Activated CD4-positive, alpha-beta T cell treated with anti-CD3 and anti-CD28 coated beads for 36 hours (primary cell): ENCODE data around the gene MFSD6L. TPM values are rescaled to one million over a fixed set of nuclear protein-coding genes. Genes with fewer than 3 reads are reported as not detected.

ENCODE experiments used
- ATAC-seq: fragments of 200-7000 bp; cut with Tn5 transposase; one replicate; pipeline ENCODE4 v1.10.0; 2021; ENCODE audit warnings: mild to moderate bottlenecking, moderate library complexity
- CTCF ChIA-PET: fragments of 350-600 bp; sonication (Branson Sonifier 250); formaldehyde crosslinking; loops from one replicate; lab custom pipeline; 2021; ENCODE audit warnings: antibody characterized with exemption; lab: Charles Lee
- POLR2A ChIA-PET: fragments of 350-600 bp; sonication (Branson Sonifier 250); formaldehyde crosslinking; loops from one replicate; lab custom pipeline; 2021; ENCODE audit warnings: antibody characterized with exemption, inconsistent platforms; lab: Charles Lee
- DNase-seq: peaks from one replicate; pipeline ENCODE4 v3.0.0-alpha.2; 2020
- H3K27ac Mint-ChIP-seq: one replicate; pipeline ENCODE4 v1.8.0; 2021; ENCODE audit warnings: mixed read lengths
- H3K27me3 Mint-ChIP-seq: one replicate; pipeline ENCODE4 v1.8.0; 2021; ENCODE audit warnings: mixed read lengths
- H3K36me3 Mint-ChIP-seq: one replicate; pipeline ENCODE4 v1.8.0; 2021; ENCODE audit warnings: low read depth, mixed read lengths
- H3K4me1 Mint-ChIP-seq: one replicate; pipeline ENCODE4 v1.8.0; 2021; ENCODE audit warnings: mixed read lengths
- H3K4me3 Mint-ChIP-seq: one replicate; pipeline ENCODE4 v1.8.0; 2021; ENCODE audit warnings: mild to moderate bottlenecking, moderate library complexity, mixed read lengths
- H3K9me3 Mint-ChIP-seq: one replicate; pipeline ENCODE4 v1.8.0; 2021; ENCODE audit warnings: low read depth, mixed read lengths
- intact Hi-C, 2 experiments: fragments of 100-400 bp; cut with DNase I in 1 of 2; cut with micrococcal nuclease in 1 of 2; formaldehyde crosslinking; loops; one replicate each; pipeline versions ENCODE4 v1.14.2 to v1.15.1; 2022 to 2024; cut with DNase I, micrococcal nuclease
- total RNA-seq, 2 experiments: library from RNA; stranded (reverse); gene quantifications; one replicate each; pipeline ENCODE4 v1.2.3, GENCODE V29; 2021

Gene MFSD6L
- total RNA-seq, 2 experiments from 2014 or later, result 0.07 TPM

- Mint-ChIP-seq H3K4me3 (no peak overlapping the region), H3K27me3 (peaks cover 6% of the 10 kb centered on the region), H3K4me1 (no peaks in the 10 kb centered on the region), H3K27ac (no peak overlapping the region), H3K9me3 (peaks cover 3% of the 10 kb centered on the region), H3K36me3 (no peaks in the 10 kb centered on the region)
- ATAC-seq (no peak), DNase-seq (no peak)
- ChIA-PET CTCF (interaction anchor here (1.0 kb wide), 1 partner anchor 88 kb away, joined by 3 read pairs; no protein-coding TSS in a partner anchor), POLR2A (interaction anchor here (0.5 kb wide), 1 partner anchor 408 kb away, joined by 3 read pairs; no protein-coding TSS in a partner anchor)
- intact Hi-C loops, result no loop called here
Observed at GRCh38 chr17:8791248-8791909, 7.8 kb downstream of the MFSD6L start.

DNA sequence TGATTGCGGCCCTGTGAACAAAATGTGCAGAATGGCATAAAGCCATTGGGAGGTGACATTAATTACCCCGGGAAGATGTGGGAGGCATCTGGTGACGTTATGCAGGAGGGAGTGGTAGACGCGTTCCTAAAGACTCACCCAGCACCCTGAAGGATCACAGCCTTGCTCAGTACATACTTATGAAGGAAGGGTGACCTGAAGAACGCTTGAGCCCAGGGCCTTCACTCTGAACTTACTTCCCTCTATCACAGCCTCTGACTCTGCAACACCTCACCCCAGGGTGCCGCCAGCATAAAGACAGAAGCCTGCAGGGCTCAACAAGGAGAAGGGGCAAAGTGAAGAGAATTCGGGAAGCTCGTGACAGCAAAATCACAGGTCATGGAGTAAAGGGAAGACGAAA lies 9.4 kb downstream of the MFSD6L start:
- CTCF ChIA-PET, result no interaction called here
- peaks cover 3% of the 10 kb centered on the region for H3K9me3 Mint-ChIP-seq

GRCh38 chr17:8788998-8789397 lies 10.2 kb downstream of the MFSD6L start:
- intact Hi-C loops, result loop anchor here in 1 of 2 experiments (5.0 kb wide), 1 partner anchor 208 kb away; no protein-coding TSS in a partner anchor
- peaks cover 6% of the 10 kb centered on the region for H3K27me3 Mint-ChIP-seq
- CTCF ChIA-PET, result interaction anchor here (0.7 to 0.9 kb wide), 2 partner anchors 126 to 379 kb away, joined by 3 to 4 read pairs; no protein-coding TSS in a partner anchor
- H3K27ac Mint-ChIP-seq, result no peak overlapping the region
- no peaks in the 10 kb centered on the region for H3K36me3 Mint-ChIP-seq
- POLR2A ChIA-PET, result no interaction called here
- H3K9me3 Mint-ChIP-seq, result peaks cover 3% of the 10 kb centered on the region
- H3K4me3 Mint-ChIP-seq, result no peak overlapping the region
- ATAC-seq (no peak), DNase-seq (no peak)
- H3K4me1 Mint-ChIP-seq, result no peaks in the 10 kb centered on the region

More for the DNA sequence above, 9.4 kb downstream of the MFSD6L start:
- POLR2A ChIA-PET, result no interaction called here
- no peaks in the 10 kb centered on the region for H3K4me1 Mint-ChIP-seq
- ATAC-seq (no peak), DNase-seq (no peak)
- H3K27me3 Mint-ChIP-seq, result peaks cover 6% of the 10 kb centered on the region
- no peaks in the 10 kb centered on the region for H3K36me3 Mint-ChIP-seq
- no peak overlapping the region for H3K4me3 Mint-ChIP-seq
- intact Hi-C loops, result loop anchor here in 1 of 2 experiments (5.0 kb wide), 1 partner anchor 208 kb away; no protein-coding TSS in a partner anchor
- H3K27ac Mint-ChIP-seq, result no peak overlapping the region

- Mint-ChIP-seq H3K27ac (no peak overlapping the region), H3K4me3 (no peak overlapping the region), H3K27me3 (peaks cover 6% of the 10 kb centered on the region), H3K36me3 (no peaks in the 10 kb centered on the region), H3K4me1 (no peaks in the 10 kb centered on the region), H3K9me3 (no peaks in the 10 kb centered on the region)
- ATAC-seq, result peak; percentile 61
- intact Hi-C loops, result loop anchor here in 1 of 2 experiments (1.0 to 5.0 kb wide), 4 partner anchors 33 to 402 kb away; partner anchors contain the start of gene RPL26
- ChIA-PET CTCF (interaction anchor here (0.5 to 3.3 kb wide), 38 partner anchors 10 to 1924 kb away, joined by 3 to 26 read pairs (median 3); partner anchors contain the start of genes MFSD6L and STX8), POLR2A (no interaction called here)
- DNase-seq, result peak; percentile 79
Observed at GRCh38 chr17:8785547-8786413, 13.4 kb downstream of the MFSD6L start.

DNA sequence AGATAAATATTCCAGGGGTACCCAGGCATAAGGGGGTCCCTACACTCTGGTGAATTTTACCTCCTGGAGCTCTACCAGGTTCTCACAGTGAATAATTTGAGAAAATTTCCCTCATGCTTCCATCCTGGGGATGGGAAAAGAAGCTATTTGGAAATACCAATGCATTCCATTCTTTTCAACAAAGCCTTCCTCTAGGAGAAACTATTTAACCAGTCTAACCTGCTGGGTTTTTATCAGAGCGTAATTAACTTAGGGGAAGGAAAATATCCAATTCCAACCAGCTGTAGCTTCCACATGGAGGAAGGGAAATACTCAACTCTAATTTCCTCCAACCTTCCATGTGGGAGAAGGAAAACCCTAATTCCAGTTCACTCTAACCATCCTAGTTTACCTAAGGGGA lies 17.0 kb downstream of the MFSD6L start:
- no peaks in the 10 kb centered on the region for H3K9me3 Mint-ChIP-seq
- ChIA-PET CTCF (interaction anchor here (0.6 to 1.1 kb wide), 3 partner anchors 9 to 869 kb away, joined by 3 to 5 read pairs (median 4); no protein-coding TSS in a partner anchor), POLR2A (no interaction called here)
- H3K4me3 Mint-ChIP-seq, result no peak overlapping the region
- no peak for DNase-seq
- H3K27ac Mint-ChIP-seq, result no peak overlapping the region
- no peaks in the 10 kb centered on the region for H3K4me1 Mint-ChIP-seq
- peaks cover 3% of the 10 kb centered on the region for H3K27me3 Mint-ChIP-seq
- H3K36me3 Mint-ChIP-seq, result no peaks in the 10 kb centered on the region
- intact Hi-C loops, result no loop called here
- no peak for ATAC-seq

DNA sequence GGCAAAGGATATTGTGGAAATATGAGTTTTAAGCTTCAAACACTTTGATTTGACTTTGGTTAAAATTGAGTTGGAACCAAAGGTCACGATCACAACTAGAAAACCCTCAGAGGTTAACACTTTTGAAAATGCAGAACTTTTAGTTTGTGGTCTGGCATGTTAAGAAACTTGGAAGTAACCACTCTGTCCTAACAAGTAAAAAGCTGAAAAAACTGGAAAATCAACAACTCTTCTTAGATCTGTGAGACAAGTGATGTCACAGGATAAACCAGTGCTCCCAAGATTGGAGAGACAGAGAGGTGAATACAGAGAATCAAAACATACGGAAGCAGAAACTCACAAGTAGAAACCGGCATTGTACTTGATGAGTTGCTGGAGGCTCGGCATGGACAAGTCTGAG lies 17.4 kb downstream of the MFSD6L start:
- ATAC-seq (no peak), DNase-seq (no peak)
- Mint-ChIP-seq H3K36me3 (no peaks in the 10 kb centered on the region), H3K9me3 (no peaks in the 10 kb centered on the region), H3K4me3 (no peak overlapping the region), H3K27me3 (peaks cover 4% of the 10 kb centered on the region), H3K4me1 (no peaks in the 10 kb centered on the region), H3K27ac (no peak overlapping the region)
- intact Hi-C loops, result no loop called here
- POLR2A ChIA-PET, result no interaction called here
- CTCF ChIA-PET, result interaction anchor here (0.6 to 1.1 kb wide), 4 partner anchors 9 to 869 kb away, joined by 3 to 5 read pairs (median 4); no protein-coding TSS in a partner anchor

DNA sequence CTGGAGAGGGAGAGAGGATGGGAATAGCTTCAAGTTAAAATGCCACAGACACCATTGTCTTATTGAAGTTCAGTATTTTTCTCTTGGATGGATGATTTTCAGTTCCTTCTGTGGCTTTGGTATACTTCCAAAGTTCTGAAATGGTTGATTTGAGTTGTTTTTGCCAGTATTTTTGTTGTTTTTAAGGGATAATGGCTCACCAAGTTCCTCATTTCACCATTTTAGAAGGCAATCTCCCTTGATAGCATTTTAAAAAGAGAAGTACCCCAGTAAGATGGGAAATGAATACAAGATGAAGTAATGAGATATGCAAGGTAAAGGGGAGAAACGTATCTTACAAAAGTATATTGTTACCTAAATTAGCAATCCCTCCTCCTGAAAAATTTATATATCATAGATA lies 22.3 kb downstream of the MFSD6L start:
- Mint-ChIP-seq H3K9me3 (peaks cover 8% of the 10 kb centered on the region), H3K27ac (no peak overlapping the region), H3K4me1 (no peaks in the 10 kb centered on the region), H3K36me3 (no peaks in the 10 kb centered on the region), H3K4me3 (no peak overlapping the region), H3K27me3 (peaks cover 5% of the 10 kb centered on the region)
- CTCF ChIA-PET, result interaction anchor here (0.5 to 2.9 kb wide), 4 partner anchors 8 to 390 kb away, joined by 3 to 26 read pairs (median 4); no protein-coding TSS in a partner anchor
- POLR2A ChIA-PET, result no interaction called here
- no peak for ATAC-seq
- DNase-seq, result no peak
- intact Hi-C loops, result no loop called here

GRCh38 chr17:8776248-8776647 lies 22.9 kb downstream of the MFSD6L start:
- Mint-ChIP-seq H3K27me3 (peaks cover 5% of the 10 kb centered on the region), H3K9me3 (peaks cover 8% of the 10 kb centered on the region), H3K27ac (no peak overlapping the region), H3K4me3 (no peak overlapping the region), H3K36me3 (no peaks in the 10 kb centered on the region), H3K4me1 (no peaks in the 10 kb centered on the region)
- ATAC-seq, result no peak
- ChIA-PET CTCF (interaction anchor here (0.7 to 2.9 kb wide), 5 partner anchors 9 to 718 kb away, joined by 3 to 26 read pairs (median 4); no protein-coding TSS in a partner anchor), POLR2A (no interaction called here)
- DNase-seq, result no peak
- intact Hi-C loops, result no loop called here

DNA sequence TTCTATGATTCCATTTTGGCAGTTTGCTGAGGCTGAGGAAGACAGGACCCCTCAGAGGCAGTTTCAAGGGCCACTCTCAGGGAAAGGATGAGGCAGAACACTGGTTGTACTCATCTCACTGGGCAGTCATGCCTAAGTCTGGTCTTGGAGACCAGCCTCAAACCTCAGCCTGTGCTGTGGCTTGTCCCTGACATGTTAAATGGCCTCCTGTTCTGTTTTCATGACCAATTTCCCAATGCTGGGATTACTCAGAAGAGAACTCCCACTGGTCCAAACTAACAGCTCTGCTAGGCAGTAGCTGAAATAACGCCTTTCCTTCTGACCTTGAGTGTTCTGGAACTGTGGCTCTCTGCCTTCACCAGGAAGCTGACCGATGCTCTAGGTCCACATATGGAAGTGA lies 32.4 kb downstream of the MFSD6L start:
- H3K36me3 Mint-ChIP-seq, result no peaks in the 10 kb centered on the region
- H3K4me1 Mint-ChIP-seq, result no peaks in the 10 kb centered on the region
- ChIA-PET POLR2A (no interaction called here), CTCF (interaction anchor here (1.0 to 1.4 kb wide), 4 partner anchors 19 to 228 kb away, joined by 3 to 4 read pairs (median 4); no protein-coding TSS in a partner anchor)
- no peak for DNase-seq
- no peak overlapping the region for H3K27ac Mint-ChIP-seq
- intact Hi-C loops, result no loop called here
- peaks cover 2% of the 10 kb centered on the region for H3K9me3 Mint-ChIP-seq
- ATAC-seq, result no peak
- H3K4me3 Mint-ChIP-seq, result no peak overlapping the region
- peaks cover 8% of the 10 kb centered on the region for H3K27me3 Mint-ChIP-seq

DNA sequence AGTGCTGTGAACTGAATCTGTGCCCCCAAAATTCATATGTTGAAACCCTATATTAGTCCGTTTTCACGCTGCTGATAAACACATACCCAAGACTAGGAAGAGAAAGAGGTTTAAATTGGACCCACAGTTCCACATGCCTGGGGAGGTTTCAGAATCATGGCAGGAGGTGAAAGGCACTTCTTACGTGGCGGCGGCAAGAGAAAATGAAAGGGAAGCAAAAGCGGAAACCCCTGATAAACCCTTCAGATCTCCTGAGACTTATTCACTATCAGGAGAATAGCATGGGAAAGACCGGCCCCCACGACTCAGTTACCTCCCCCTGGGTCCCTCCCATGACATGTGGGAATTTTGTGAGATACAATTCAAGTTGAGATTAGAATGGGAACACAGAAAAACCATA lies 37.2 kb downstream of the MFSD6L start:
- no peak overlapping the region for H3K4me3 Mint-ChIP-seq
- intact Hi-C loops, result no loop called here
- peaks cover 2% of the 10 kb centered on the region for H3K9me3 Mint-ChIP-seq
- ChIA-PET CTCF (interaction anchor here (0.9 to 1.3 kb wide), 3 partner anchors 12 to 241 kb away, joined by 3 to 4 read pairs (median 3); no protein-coding TSS in a partner anchor), POLR2A (no interaction called here)
- peaks cover 6% of the 10 kb centered on the region for H3K27me3 Mint-ChIP-seq
- H3K4me1 Mint-ChIP-seq, result no peaks in the 10 kb centered on the region
- H3K36me3 Mint-ChIP-seq, result no peaks in the 10 kb centered on the region
- H3K27ac Mint-ChIP-seq, result no peak overlapping the region
- DNase-seq (no peak), ATAC-seq (no peak)

DNA sequence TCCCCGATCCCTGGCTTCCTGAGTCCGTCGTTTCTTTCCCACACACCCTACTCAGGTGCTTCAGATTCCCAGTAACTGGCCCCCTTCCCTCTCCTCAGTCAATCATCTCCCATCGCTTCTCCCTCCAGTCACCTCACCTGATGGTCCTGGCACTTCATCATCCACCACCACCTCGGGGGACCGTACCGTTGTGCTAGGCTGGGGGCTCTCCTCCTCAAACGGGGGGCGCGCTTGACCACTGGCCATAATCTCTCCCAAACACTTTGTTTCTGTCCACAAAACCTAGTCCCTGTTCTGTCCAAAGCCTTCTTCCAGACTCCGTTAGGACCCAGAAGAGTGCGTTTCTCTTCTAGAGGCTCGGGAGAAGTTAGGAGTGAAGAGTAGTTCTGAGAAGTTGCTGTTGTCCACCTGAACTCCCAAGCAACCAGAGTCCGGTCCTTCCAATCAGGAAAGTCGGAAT lies 41.0 kb downstream of the MFSD6L start, which contains the start of gene SPDYE4:
Gene SPDYE4, minus strand, starts transcription at position 410 of the 460 bp plus-strand sequence. Its CDS starts 164 bp downstream, at position 246.
- Mint-ChIP-seq H3K27me3 (peaks cover 17% of the 10 kb centered on the region), H3K4me3 (no peak within 1 kb of the TSS), H3K27ac (no peak within 1 kb of the TSS), H3K9me3 (peaks cover 2% of the 10 kb centered on the region), H3K4me1 (no peaks in the 10 kb centered on the region), H3K36me3 (no peaks in the 10 kb centered on the region)
- intact Hi-C loops, result no loop called here
- no peak for DNase-seq
- no peak for ATAC-seq
- ChIA-PET POLR2A (no interaction called here), CTCF (no interaction called here)
